Measurements from ENCODE around the gene HADHB.
"Not testable (repeated sequence)": the region's sequence is repeated elsewhere in the genome, so short reads cannot be mapped to it uniquely, and the experiment has no call there.

HADHB gene

GRCh38 chr2:26243470-26244308, 1.1 kb upstream of the HADHB start:
- Histone ChIP-seq H3K4me3 (peak overlapping the region; percentile 68 to 96 (median 88)), H3K27ac (peak overlapping the region; percentile 93 to 100 (median 99))

GRCh38 chr2:26245231-26245732, 543 bp downstream of the HADHB start:
- peak overlapping the region; percentile 93 to 100 (median 99) for H3K27ac ChIP-seq
- peak overlapping the region; percentile 68 to 96 (median 88) for H3K4me3 ChIP-seq

- H3K27ac ChIP-seq: peak overlapping the region in 16 of 21 experiments; percentile 93 to 100 (median 99)
Observed at GRCh38 chr2:26245810-26246209, 1.1 kb downstream of the HADHB start.

GRCh38 chr2:26246818-26247217, 2.1 kb downstream of the HADHB start:
- Histone ChIP-seq H3K27ac (peak overlapping the region in 5 of 21 experiments; percentile 18 to 42 (median 30)), H3K4me3 (peak overlapping the region in 1 of 7 experiments; percentile 68)

More at GRCh38 chr2:26245810-26246209, 1.1 kb downstream of the HADHB start:
- peak overlapping the region in 6 of 7 experiments; percentile 68 to 96 (median 84) for H3K4me3 ChIP-seq

GRCh38 chr2:26249625-26250024, 4.9 kb downstream of the HADHB start:
- Histone ChIP-seq H3K27ac (no peak overlapping the region), H3K4me3 (no peak overlapping the region)

GRCh38 chr2:26251893-26252292, 7.2 kb downstream of the HADHB start:
- H3K27ac ChIP-seq: no peak overlapping the region
- H3K4me3 ChIP-seq: no peak overlapping the region

GRCh38 chr2:26255759-26256384, 11.1 kb downstream of the HADHB start:
- Histone ChIP-seq H3K4me3 (no peak overlapping the region), H3K27ac (no peak overlapping the region)

GRCh38 chr2:26258836-26259235, 14.1 kb downstream of the HADHB start:
- H3K27ac ChIP-seq, H3K4me3 ChIP-seq: not testable (repeated sequence)

GRCh38 chr2:26268213-26268612, 23.5 kb downstream of the HADHB start:
- no peak overlapping the region for H3K4me3 ChIP-seq
- H3K27ac ChIP-seq: peak overlapping the region in 1 of 21 experiments; percentile 9

- not testable (repeated sequence) for H3K4me3 ChIP-seq
- H3K27ac ChIP-seq: peak overlapping the region in 5 of 21 experiments; percentile 9 to 47 (median 25)
Observed at GRCh38 chr2:26268670-26269385, 24.1 kb downstream of the HADHB start.

GRCh38 chr2:26269571-26270158, 24.9 kb downstream of the HADHB start:
- Histone ChIP-seq H3K27ac (peak overlapping the region in 9 of 21 experiments; percentile 5 to 54 (median 21)), H3K4me3 (no peak overlapping the region)

- H3K4me3 ChIP-seq: no peak overlapping the region
- peak overlapping the region in 6 of 21 experiments; percentile 5 to 54 (median 14) for H3K27ac ChIP-seq
Observed at GRCh38 chr2:26270373-26270772, 25.6 kb downstream of the HADHB start.

- Histone ChIP-seq H3K4me3 (no peak overlapping the region), H3K27ac (peak overlapping the region in 16 of 21 experiments; percentile 5 to 67 (median 46))
Observed at GRCh38 chr2:26273501-26273900, 28.8 kb downstream of the HADHB start.

GRCh38 chr2:26274058-26274613, 29.4 kb downstream of the HADHB start:
- Histone ChIP-seq H3K4me3 (no peak overlapping the region), H3K27ac (peak overlapping the region in 15 of 21 experiments; percentile 1 to 77 (median 46))

GRCh38 chr2:26276484-26277227, 31.9 kb downstream of the HADHB start:
- no peak overlapping the region for H3K4me3 ChIP-seq
- peak overlapping the region in 1 of 21 experiments; percentile 8 for H3K27ac ChIP-seq

GRCh38 chr2:26279886-26280285, 35.1 kb downstream of the HADHB start:
- no peak overlapping the region for H3K4me3 ChIP-seq

GRCh38 chr2:26281226-26281625, 36.5 kb downstream of the HADHB start:
- Histone ChIP-seq H3K4me3 (no peak overlapping the region), H3K27ac (no peak overlapping the region)

More at GRCh38 chr2:26279886-26280285, 35.1 kb downstream of the HADHB start:
- no peak overlapping the region for H3K27ac ChIP-seq

GRCh38 chr2:26283606-26284005, 38.9 kb downstream of the HADHB start:
- Histone ChIP-seq H3K4me3 (no peak overlapping the region), H3K27ac (no peak overlapping the region)

Data from skin epidermis (tissue), 12 donors.